ENCODE data around the gene FLT3LG. TPM values are rescaled to one million over a fixed set of nuclear protein-coding genes. Genes with fewer than 3 reads are reported as not detected.
A peak's percentile ranks its signal among the peaks of the same experiment; 100 is the strongest.

The FLT3LG gene
- total RNA-seq, 1 experiment from 2014 or later = 5.1 TPM

GRCh38 chr19:49453013-49453756 is 20.8 kb upstream of the FLT3LG start, which contains the start of gene ALDH16A1:
Gene ALDH16A1 (plus strand): TSS chr19:49453225. CDS start chr19:49453332, 107 bp downstream.
- peaks cover 32% of the 10 kb centered on the region for H3F3A ChIP-seq (ENCODE audit: insufficient read depth, low read depth)
- H3K9me2 ChIP-seq (ENCODE audit: insufficient read depth) = no peaks in the 10 kb centered on the region
- no peaks in the 10 kb centered on the region for H3K27me3 ChIP-seq (ENCODE audit: insufficient read depth, low read depth)
- peaks cover 13% of the 10 kb centered on the region for H3K4me1 ChIP-seq (replicated peaks; ENCODE audit: insufficient read depth)
- peak within 1 kb of the TSS; percentile 85 for H2AFZ ChIP-seq
- H3K79me2 ChIP-seq (ENCODE audit: low read depth) = peaks cover 59% of the 10 kb centered on the region
- intact Hi-C loops (cut with micrococcal nuclease; ENCODE audit: unreplicated experiment) = loop anchor here (1.0 to 2.0 kb wide), 3 partner anchors 34 to 188 kb away; partner anchors contain the start of genes RPL13A, RPS11 and RRAS
- peak within 1 kb of the TSS; percentile 92 for H3K27ac ChIP-seq
- no TSS peak for BruUV-seq (replicated peaks)
- H3K4me3 ChIP-seq = peak within 1 kb of the TSS; percentile 87
- no peak for TF ChIP-seq EZH2 (IDR thresholded peaks at IDR 0.05; ENCODE audit: low read depth)
- no peak for TF ChIP-seq CTCF (conservative IDR thresholded peaks at IDR 0.05)
- CTCF ChIA-PET = interaction anchor here (0.6 kb wide), 1 partner anchor 434 kb away, joined by 6 read pairs; no protein-coding TSS in a partner anchor
- H3K9me3 ChIP-seq (ENCODE audit: insufficient read depth, low read depth) = no peaks in the 10 kb centered on the region
- peaks cover 10% of the 10 kb centered on the region for H3K36me3 ChIP-seq (ENCODE audit: low read depth)
- DNase-seq = peak; percentile 93 to 96
- no peaks in the 10 kb centered on the region for H4K20me1 ChIP-seq (ENCODE audit: insufficient read depth)
- POLR2A ChIA-PET (ENCODE audit: unreplicated experiment) = interaction anchor here (0.5 to 1.0 kb wide), 10 partner anchors 188 to 1090 kb away, joined by 3 to 7 read pairs (median 4); partner anchors contain the start of genes BCL2L12, CA11 and IRF3
- peak within 1 kb of the TSS; percentile 85 for H3K4me2 ChIP-seq

- no peaks in the 10 kb centered on the region for H4K20me1 ChIP-seq (ENCODE audit: insufficient read depth)
- peaks cover 4% of the 10 kb centered on the region for H3K36me3 ChIP-seq (ENCODE audit: low read depth)
- H3K4me3 ChIP-seq = peak overlapping the region; percentile 87
- H3K79me2 ChIP-seq (ENCODE audit: low read depth) = peaks cover 53% of the 10 kb centered on the region
- no peaks in the 10 kb centered on the region for H3K9me3 ChIP-seq (ENCODE audit: insufficient read depth, low read depth)
- DNase-seq = no peak
- peak overlapping the region; percentile 70 for H2AFZ ChIP-seq
- TSS peak; percentile 86 for BruUV-seq (replicated peaks)
- H3K4me2 ChIP-seq = peak overlapping the region; percentile 85
- H3K9me2 ChIP-seq (ENCODE audit: insufficient read depth) = no peaks in the 10 kb centered on the region
- ChIA-PET CTCF (no interaction called here), POLR2A (ENCODE audit: unreplicated experiment) (interaction anchor here (0.5 to 1.0 kb wide), 7 partner anchors 187 to 1043 kb away, joined by 3 to 7 read pairs (median 5); partner anchors contain the start of genes BCL2L12, CA11 and IRF3)
- no peaks in the 10 kb centered on the region for H3K27me3 ChIP-seq (ENCODE audit: insufficient read depth, low read depth)
- peaks cover 26% of the 10 kb centered on the region for H3F3A ChIP-seq (ENCODE audit: insufficient read depth, low read depth)
- peak overlapping the region; percentile 92 for H3K27ac ChIP-seq
- intact Hi-C loops (cut with micrococcal nuclease; ENCODE audit: unreplicated experiment) = loop anchor here (1.0 to 2.0 kb wide), 3 partner anchors 34 to 187 kb away; partner anchors contain the start of genes RPL13A, RPS11 and RRAS
- peaks cover 13% of the 10 kb centered on the region for H3K4me1 ChIP-seq (replicated peaks; ENCODE audit: insufficient read depth)
- TF ChIP-seq CTCF (conservative IDR thresholded peaks at IDR 0.05) (no peak), EZH2 (IDR thresholded peaks at IDR 0.05; ENCODE audit: low read depth) (no peak)
Measured at GRCh38 chr19:49453757-49454240, 20.2 kb upstream of the FLT3LG start.

- BruUV-seq (replicated peaks) = no TSS peak
Measured at GRCh38 chr19:49455773-49456172, 18.2 kb upstream of the FLT3LG start.

More at GRCh38 chr19:49455773-49456172, 18.2 kb upstream of the FLT3LG start:
- ChIA-PET CTCF (no interaction called here), POLR2A (ENCODE audit: unreplicated experiment) (interaction anchor here (0.6 kb wide), 1 partner anchor 40 kb away, joined by 3 read pairs; the partner anchor contains the start of gene RPS11)
- Histone ChIP-seq H3K9me2 (ENCODE audit: insufficient read depth) (no peaks in the 10 kb centered on the region), H3F3A (ENCODE audit: insufficient read depth, low read depth) (peaks cover 26% of the 10 kb centered on the region), H3K4me1 (replicated peaks; ENCODE audit: insufficient read depth) (peaks cover 6% of the 10 kb centered on the region), H3K36me3 (ENCODE audit: low read depth) (peaks cover 8% of the 10 kb centered on the region), H3K9me3 (ENCODE audit: insufficient read depth, low read depth) (no peaks in the 10 kb centered on the region), H3K79me2 (ENCODE audit: low read depth) (peaks cover 34% of the 10 kb centered on the region), H3K27ac (no peak overlapping the region; the same call in 1 of the 2 replicates), H3K4me2 (no peak overlapping the region), H4K20me1 (ENCODE audit: insufficient read depth) (no peaks in the 10 kb centered on the region), H3K27me3 (ENCODE audit: insufficient read depth, low read depth) (no peaks in the 10 kb centered on the region), H2AFZ (no peak overlapping the region), H3K4me3 (no peak overlapping the region)
- no peak for TF ChIP-seq CTCF (conservative IDR thresholded peaks at IDR 0.05)
- no peak for TF ChIP-seq EZH2 (IDR thresholded peaks at IDR 0.05; ENCODE audit: low read depth)
- intact Hi-C loops (cut with micrococcal nuclease; ENCODE audit: unreplicated experiment) = no loop called here
- no peak for DNase-seq
